ENCODE measurements around the gene TBPL2. TPM values are rescaled to one million over a fixed set of nuclear protein-coding genes. Genes with fewer than 3 reads are reported as not detected.

Gene TBPL2
- total and polyA plus RNA-seq, 2 donors (not counting 3 experiments of a cell fraction or from before 2014, with no cell fraction given): not detected

DNA sequence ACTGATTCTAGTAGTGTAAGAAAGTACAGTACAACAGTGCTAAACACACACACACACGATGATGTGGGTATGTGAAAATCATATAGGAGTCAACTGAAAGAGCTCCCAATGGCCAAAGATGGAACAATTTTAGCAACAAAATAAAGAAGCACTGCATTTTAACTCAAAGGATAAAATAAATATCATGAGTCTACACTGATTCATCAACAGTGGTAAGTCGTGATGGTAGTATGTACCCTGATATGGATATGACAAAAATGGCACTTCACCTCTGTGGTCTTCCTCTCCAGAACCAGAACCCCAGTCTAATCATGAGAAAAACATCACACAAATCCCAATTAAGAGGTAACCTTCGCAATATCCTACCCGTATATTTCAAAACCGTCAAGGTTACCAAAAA is 41.4 kb upstream of the TBPL2 start:
- intact Hi-C loops (cut with micrococcal nuclease): no loop called here
- no peaks in the 10 kb centered on the region for H3K27me3 ChIP-seq (ENCODE audit: control insufficient read depth in 2 of 2, insufficient read depth in 2 of 2, low read length in 2 of 2)
- no peaks in the 10 kb centered on the region for H3K79me2 ChIP-seq (ENCODE audit: control insufficient read depth, insufficient read depth, low read length)
- FAIRE-seq (no peak), DNase-seq (ENCODE audit: low read depth, low spot score) (no peak)
- no peaks in the 10 kb centered on the region for H3K36me3 ChIP-seq (ENCODE audit: control insufficient read depth in 2 of 2, extremely low read depth in 1 of 2, insufficient read depth in 2 of 2, low read length in 2 of 2)
- no peak for TF ChIP-seq FOS (IDR thresholded peaks at IDR 0.05; ENCODE audit: borderline replicate concordance, insufficient read depth, low read length)
- TF ChIP-seq JUN (IDR thresholded peaks at IDR 0.05; ENCODE audit: borderline replicate concordance, insufficient read depth, insufficient read length, low read depth): no peak
- no peak for TF ChIP-seq POLR2A (IDR thresholded peaks at IDR 0.05; ENCODE audit: low read depth, low read length)
- no peak for TF ChIP-seq GATA2 (IDR thresholded peaks at IDR 0.05; ENCODE audit: insufficient read depth, insufficient read length, low read depth, low read length)
- no peak for TF ChIP-seq MYC (IDR thresholded peaks at IDR 0.05; ENCODE audit: low read depth, low read length)
- no peak for TF ChIP-seq CTCF (IDR thresholded peaks at IDR 0.05; ENCODE audit: extremely low read depth in 1 of 2, insufficient read depth in 1 of 2, low read depth in 1 of 2, low read length in 2 of 2)
- TF ChIP-seq EZH2 (IDR thresholded peaks at IDR 0.05; ENCODE audit: borderline replicate concordance, low read depth, low read length, severe bottlenecking): no peak
- TF ChIP-seq POLR2AphosphoS5 (IDR thresholded peaks at IDR 0.05; ENCODE audit: insufficient read depth, low read depth, low read length): no peak
- TF ChIP-seq, protein P1, sequence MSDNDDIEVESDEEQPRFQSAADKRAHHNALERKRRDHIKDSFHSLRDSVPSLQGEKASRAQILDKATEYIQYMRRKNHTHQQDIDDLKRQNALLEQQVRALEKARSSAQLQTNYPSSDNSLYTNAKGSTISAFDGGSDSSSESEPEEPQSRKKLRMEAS (IDR thresholded peaks at IDR 0.05; ENCODE audit: insufficient read depth, insufficient read length): no peak
- H3K4me2 ChIP-seq (ENCODE audit: insufficient read depth, low read length): no peak overlapping the region
- dilution Hi-C loops (cut with MboI; ENCODE audit: extremely low pct_ligation_motif_present, low sequenced_read_pairs): no loop called here
- peaks cover 3% of the 10 kb centered on the region for H3K4me1 ChIP-seq (ENCODE audit: control insufficient read depth, extremely low read depth, insufficient read depth, low read length)
- no peaks in the 10 kb centered on the region for H4K20me1 ChIP-seq (replicated peaks; ENCODE audit: control insufficient read depth, extremely low read depth, insufficient read depth, low read length)
- no peak overlapping the region for H3K27ac ChIP-seq (ENCODE audit: insufficient read depth, low read depth, low read length)
- no peak overlapping the region for H3K4me3 ChIP-seq (replicated peaks in 1 of 3; ENCODE audit: insufficient read depth in 1 of 3, low read depth in 1 of 3, low read length in 3 of 3)
- CTCF ChIA-PET: no interaction called here
- no peak overlapping the region for H3K9ac ChIP-seq (replicated peaks; ENCODE audit: extremely low read depth, insufficient read depth, low read length)
- H3K9me3 ChIP-seq (replicated peaks; ENCODE audit: control insufficient read depth, insufficient read depth, low read length): no peaks in the 10 kb centered on the region
- no peak overlapping the region for H2AFZ ChIP-seq (ENCODE audit: low read depth, low read length)
- no peaks in the 10 kb centered on the region for H3K9me1 ChIP-seq (replicated peaks; ENCODE audit: control insufficient read depth, extremely low read depth, insufficient read depth, low read length)
- POLR2A ChIA-PET: no interaction called here
- no TSS peak for BruUV-seq (replicated peaks)

All from endothelial cell of umbilical vein (primary cell).